GM12892 (cell line): Measurements from ENCODE around the gene DOK7.

Experiments used
- POLR2A ChIP-seq: IDR thresholded peaks from 2 replicates; pipeline ENCODE4 v1.6.1; 2011; ENCODE audit warnings: low read depth, low read length, control low read depth
- POLR2AphosphoS5 ChIP-seq: IDR thresholded peaks from 2 replicates; pipeline ENCODE4 v1.6.1; 2011; ENCODE audit warnings: low read depth, low read length, control low read depth
- TAF1 ChIP-seq: IDR thresholded peaks from 2 replicates; pipeline ENCODE4 v1.6.1; 2011; ENCODE audit warnings: low read depth, mild to moderate bottlenecking, control low read depth, low read length, borderline replicate concordance

DNA sequence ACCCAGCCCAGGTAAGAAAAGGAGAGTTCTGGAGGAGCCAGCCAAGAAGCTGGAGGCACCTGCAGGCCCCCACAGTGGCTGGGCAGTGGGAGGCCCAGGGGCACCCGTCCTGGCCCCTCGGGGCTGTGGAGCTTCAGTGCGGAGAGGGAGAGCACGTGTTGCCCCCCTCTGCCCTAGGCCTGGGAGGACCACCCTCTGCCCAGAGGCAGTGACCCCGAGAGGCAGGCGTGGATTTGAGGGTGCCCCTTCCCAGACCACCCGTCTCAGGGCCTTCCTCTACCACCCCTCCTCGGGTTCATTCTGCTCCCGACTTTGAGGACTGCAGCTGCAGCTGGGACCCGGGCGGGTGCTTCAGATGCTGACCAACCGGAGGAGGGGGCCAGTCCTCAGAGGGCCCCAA lies 33.5 kb upstream of the DOK7 start:
- TF ChIP-seq POLR2A (no peak), POLR2AphosphoS5 (no peak), TAF1 (no peak)
